Erythroblast (primary cell): ENCODE data around the gene OCA2.

Source experiments
- GATA1 ChIP-seq: IDR thresholded peaks from 2 replicates; pipeline ENCODE4 v1.6.1; 2011; ENCODE audit warnings: low read depth, mild to moderate bottlenecking, control low read depth, low read length, moderate library complexity
- POLR2A ChIP-seq: IDR thresholded peaks from 2 replicates; pipeline ENCODE4 v1.6.1; 2011; ENCODE audit warnings: mild to moderate bottlenecking, low read length

- no peak for TF ChIP-seq POLR2A
- TF ChIP-seq GATA1 = no peak
These were observed 74.9 kb downstream of the OCA2 start for GRCh38 chr15:28023933-28024888.
